Astrocyte (in vitro differentiated cells and primary cell): Measurements from ENCODE around the gene MARK1.

Source experiments
- EZH2 ChIP-seq: IDR thresholded peaks from 2 replicates; pipeline ENCODE4 v1.6.1; 2012; ENCODE audit warnings: mild to moderate bottlenecking, low read length, inconsistent platforms; ENCODE audit not compliant: insufficient read depth
- TF ChIP-seq, protein P1 (sequence below): IDR thresholded peaks from 2 replicates; pipeline ENCODE4 v1.5.1; 2011; ENCODE audit warnings: low read depth, mild to moderate bottlenecking, inconsistent platforms, low read length, moderate library complexity; ENCODE audit not compliant: insufficient read depth

DNA sequence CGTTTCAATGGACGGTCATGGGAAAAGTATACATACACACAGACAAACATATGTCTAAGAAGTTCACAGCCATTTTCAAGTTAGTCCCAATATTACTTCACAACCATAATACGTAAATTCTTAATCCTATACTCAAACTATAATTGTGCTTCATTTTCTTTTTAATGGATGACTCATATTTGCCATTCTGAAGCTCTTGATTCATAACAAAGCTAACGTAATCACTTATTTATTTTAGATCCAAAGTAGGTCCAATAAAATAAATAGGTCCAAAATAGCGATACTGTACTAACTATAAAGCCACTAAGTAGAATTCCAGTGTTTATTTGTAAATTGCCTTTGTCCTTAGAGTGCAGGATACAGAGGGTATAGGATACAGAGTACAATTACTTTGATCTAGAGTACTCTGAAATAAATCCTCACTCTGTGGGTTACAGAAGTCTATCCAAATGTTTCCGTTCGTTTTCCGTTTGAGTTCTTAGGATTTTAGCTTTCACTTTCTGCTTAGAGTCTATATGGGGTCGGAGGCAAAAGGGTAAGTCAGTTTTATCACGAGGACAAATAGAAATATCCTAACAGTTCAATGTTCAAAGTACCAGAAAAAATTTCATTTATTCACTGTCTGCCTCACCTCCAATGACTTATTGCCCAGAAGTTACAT is 153.4 kb downstream of the MARK1 start:
- TF ChIP-seq, protein P1, sequence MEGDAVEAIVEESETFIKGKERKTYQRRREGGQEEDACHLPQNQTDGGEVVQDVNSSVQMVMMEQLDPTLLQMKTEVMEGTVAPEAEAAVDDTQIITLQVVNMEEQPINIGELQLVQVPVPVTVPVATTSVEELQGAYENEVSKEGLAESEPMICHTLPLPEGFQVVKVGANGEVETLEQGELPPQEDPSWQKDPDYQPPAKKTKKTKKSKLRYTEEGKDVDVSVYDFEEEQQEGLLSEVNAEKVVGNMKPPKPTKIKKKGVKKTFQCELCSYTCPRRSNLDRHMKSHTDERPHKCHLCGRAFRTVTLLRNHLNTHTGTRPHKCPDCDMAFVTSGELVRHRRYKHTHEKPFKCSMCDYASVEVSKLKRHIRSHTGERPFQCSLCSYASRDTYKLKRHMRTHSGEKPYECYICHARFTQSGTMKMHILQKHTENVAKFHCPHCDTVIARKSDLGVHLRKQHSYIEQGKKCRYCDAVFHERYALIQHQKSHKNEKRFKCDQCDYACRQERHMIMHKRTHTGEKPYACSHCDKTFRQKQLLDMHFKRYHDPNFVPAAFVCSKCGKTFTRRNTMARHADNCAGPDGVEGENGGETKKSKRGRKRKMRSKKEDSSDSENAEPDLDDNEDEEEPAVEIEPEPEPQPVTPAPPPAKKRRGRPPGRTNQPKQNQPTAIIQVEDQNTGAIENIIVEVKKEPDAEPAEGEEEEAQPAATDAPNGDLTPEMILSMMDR, result no peak
- no peak for TF ChIP-seq EZH2
